HepG2 (cell line): ENCODE measurements around the gene ZBTB20. TPM values are rescaled to one million over a fixed set of nuclear protein-coding genes. Genes with fewer than 3 reads are reported as not detected.

ENCODE experiments used
- ARID4A ChIP-seq: sonication (generic); formaldehyde crosslinking; IDR thresholded peaks from 2 replicates; pipeline ENCODE4 v1.5.0; 2020; ENCODE audit warnings: mild to moderate bottlenecking, missing genetic modification reagents, borderline replicate concordance
- ELF3 ChIP-seq: IDR thresholded peaks from 2 replicates; pipeline ENCODE4 v1.6.1; 2016; ENCODE audit warnings: missing genetic modification reagents, missing compliant biosample characterization
- NR0B2 ChIP-seq: sonication (generic); formaldehyde crosslinking; IDR thresholded peaks from 2 replicates; pipeline ENCODE4 v1.4.0; 2020; ENCODE audit warnings: mild to moderate bottlenecking, missing genetic modification reagents
- PAXIP1 ChIP-seq: sonication (generic); formaldehyde crosslinking; conservative IDR thresholded peaks from 2 replicates; pipeline ENCODE4 v1.4.0; 2020; ENCODE audit warnings: mild to moderate bottlenecking, missing genetic modification reagents, moderate library complexity
- POGZ ChIP-seq: sonication (generic); formaldehyde crosslinking; IDR thresholded peaks from 2 replicates; pipeline ENCODE4 v1.4.0; 2020; ENCODE audit warnings: mild to moderate bottlenecking, missing genetic modification reagents
- SAFB2 ChIP-seq: sonication (generic); formaldehyde crosslinking; IDR thresholded peaks from 2 replicates; pipeline ENCODE4 v1.5.1; 2020; ENCODE audit warnings: missing genetic modification reagents, low read depth, mild to moderate bottlenecking, borderline replicate concordance
- SMARCC2 ChIP-seq: fragments of 450-650 bp; IDR thresholded peaks from 2 replicates; pipeline ENCODE4 v1.6.1; 2017; ENCODE audit warnings: antibody characterized with exemption, mild to moderate bottlenecking
- STAT6 ChIP-seq: sonication (generic); formaldehyde crosslinking; IDR thresholded peaks from 2 replicates; pipeline ENCODE4 v1.4.0; 2020; ENCODE audit warnings: missing genetic modification reagents, mild to moderate bottlenecking, borderline replicate concordance
- ZBTB49 ChIP-seq: sonication (generic); formaldehyde crosslinking; IDR thresholded peaks from 2 replicates; pipeline ENCODE4 v1.4.0; 2020; ENCODE audit warnings: missing genetic modification reagents, borderline replicate concordance
- ZNF530 ChIP-seq: sonication (generic); formaldehyde crosslinking; IDR thresholded peaks from 2 replicates; pipeline ENCODE4 v1.5.0; 2020; ENCODE audit warnings: low read depth, mild to moderate bottlenecking, missing genetic modification reagents
- ZNF550 ChIP-seq: sonication (generic); formaldehyde crosslinking; IDR thresholded peaks from 2 replicates; pipeline ENCODE4 v1.4.0; 2020; ENCODE audit warnings: mild to moderate bottlenecking, missing genetic modification reagents, borderline replicate concordance
- ZNF577 ChIP-seq: sonication (generic); formaldehyde crosslinking; IDR thresholded peaks from 2 replicates; pipeline ENCODE4 v1.4.0; 2020; ENCODE audit warnings: mild to moderate bottlenecking, low read depth, missing genetic modification reagents, borderline replicate concordance
- ZNF879 ChIP-seq: sonication (generic); formaldehyde crosslinking; IDR thresholded peaks from 2 replicates; pipeline ENCODE4 v1.8.1; 2023; ENCODE audit warnings: missing genetic modification reagents
- polyA plus RNA-seq, 8 experiments: library from polyadenylated mRNA; depleted of rRNA in 3 of 8; stranded (reverse) in 7 of 8; unstranded in 1 of 8; fragments of >200 nt; fragmentation: Illumina TruSeq in 4 of 8; extraction: Trizol in 4 of 8; gene quantifications; 2 replicates each; pipeline versions ENCODE4 v1.2.1 to v1.2.3, GENCODE V29; 2011 to 2016; ENCODE audit warnings: low read depth in 4 of 8, missing spikeins in 1 of 8, mixed read lengths in 1 of 8; ENCODE audit not compliant: insufficient read depth in 1 of 8
- total RNA-seq, 5 experiments: library from RNA; depleted of rRNA; stranded (reverse); fragments of >200 nt; fragmentation: Illumina TruSeq; extraction: Trizol; gene quantifications; 2 replicates each; pipeline ENCODE4 v1.2.3, GENCODE V29; 2016; ENCODE audit warnings: low read depth in 1 of 5

ZBTB20 gene
- total and polyA plus RNA-seq, 2 of the 13 experiments (the other 11 are each of a cell fraction or from before 2014, with no cell fraction given), result 1.9 to 8.8 TPM

- TF ChIP-seq PAXIP1 (CRISPR knock-in tag) (peak; percentile 52; the same call in 1 of the 2 replicates), POGZ (CRISPR knock-in tag) (peak; percentile 84), ZNF879 (CRISPR knock-in tag) (no peak), ZNF550 (CRISPR knock-in tag) (no peak), SMARCC2 (no peak), ZBTB49 (no peak), ARID4A (CRISPR knock-in tag) (no peak), ELF3 (CRISPR knock-in tag) (no peak; the same call in 1 of the 2 replicates), STAT6 (CRISPR knock-in tag) (no peak), ZNF530 (CRISPR knock-in tag) (no peak), ZNF577 (CRISPR knock-in tag) (no peak), SAFB2 (CRISPR knock-in tag) (no peak), NR0B2 (no peak)
These were observed 449.7 kb downstream of the ZBTB20 start (continued) for GRCh38 chr3:114697401-114697800.
